Measurements from ENCODE around the gene CTXN1. TPM values are rescaled to one million over a fixed set of nuclear protein-coding genes. Genes with fewer than 3 reads are reported as not detected.

The CTXN1 gene
- total and polyA plus RNA-seq, 2 donors (not counting 1 experiment from before 2014, with no cell fraction given), result not detected

- ChIA-PET POLR2A (interaction anchor here (0.6 to 1.3 kb wide), 5 partner anchors 13 to 95 kb away, joined by 3 to 15 read pairs (median 5); partner anchors contain the start of gene SNAPC2), CTCF (interaction anchor here (1.0 to 1.6 kb wide), 6 partner anchors 15 to 41 kb away, joined by 3 to 12 read pairs (median 5); partner anchors contain the start of gene SNAPC2)
- WGBS (ENCODE audit: insufficient coverage), result 23% methylated on average over 17 of the region's 20 CpGs
- Histone ChIP-seq H3K9me3 (ENCODE audit: control extremely low read depth in 1 of 3, control insufficient read depth in 2 of 3, insufficient read depth in 1 of 3, low read length in 2 of 3) (peaks cover 0 to 7% (median 0%) of the 10 kb centered on the region in 3 donors), H3K27ac (ENCODE audit: low read length in 2 of 2) (peak overlapping the region; percentile 67 to 82), H4K20me1 (ENCODE audit: control insufficient read depth, insufficient read depth, low read length, poor library complexity, severe bottlenecking) (peaks cover 37% of the 10 kb centered on the region), H2AFZ (ENCODE audit: insufficient read depth, low read depth, low read length, poor library complexity, severe bottlenecking) (peak overlapping the region; percentile 89), H3K79me2 (ENCODE audit: control insufficient read depth, insufficient read depth, low read length) (peaks cover 43% of the 10 kb centered on the region), H3K4me1 (ENCODE audit: control insufficient read depth in 2 of 2, insufficient read depth in 2 of 2, low read length in 2 of 2) (peaks cover 20 to 21% of the 10 kb centered on the region in 2 donors), H3K36me3 (replicated peaks in 1 of 2; ENCODE audit: control extremely low read depth in 1 of 2, control insufficient read depth in 1 of 2, extremely low read depth in 1 of 2, insufficient read depth in 2 of 2, low read length in 1 of 2) (peaks cover 0 to 10% of the 10 kb centered on the region in 2 experiments), H3K4me3 (ENCODE audit: control extremely low read depth in 1 of 5, extremely low read depth in 1 of 5, insufficient read depth in 1 of 5, low read depth in 2 of 5, low read length in 4 of 5) (peak overlapping the region; percentile 53 to 78 (median 73)), H3K4me2 (replicated peaks; ENCODE audit: low read depth, low read length, poor library complexity, severe bottlenecking) (peak overlapping the region; percentile 89), H3K27me3 (replicated peaks in 1 of 4; ENCODE audit: control extremely low read depth in 1 of 4, control insufficient read depth in 3 of 4, insufficient read depth in 4 of 4, low read length in 3 of 4) (no peaks in the 10 kb centered on the region), H3K9ac (ENCODE audit: low read length) (peak overlapping the region; percentile 86)
- H3K27ac Mint-ChIP-seq, result peak overlapping the region; percentile 99
- H3K9me3 Mint-ChIP-seq (ENCODE audit: insufficient read depth), result no peaks in the 10 kb centered on the region
- intact Hi-C loops (cut with micrococcal nuclease), result loop anchor here (1.0 kb wide), 4 partner anchors 17 to 74 kb away; partner anchors contain the start of genes SNAPC2 and TIMM44
- no peaks in the 10 kb centered on the region for H3K27me3 Mint-ChIP-seq
- peak overlapping the region; percentile 95 for H3K4me3 Mint-ChIP-seq
- no peak for DNase-seq
- no peak for ATAC-seq (ENCODE audit: low read depth)
- TF ChIP-seq, protein P1, sequence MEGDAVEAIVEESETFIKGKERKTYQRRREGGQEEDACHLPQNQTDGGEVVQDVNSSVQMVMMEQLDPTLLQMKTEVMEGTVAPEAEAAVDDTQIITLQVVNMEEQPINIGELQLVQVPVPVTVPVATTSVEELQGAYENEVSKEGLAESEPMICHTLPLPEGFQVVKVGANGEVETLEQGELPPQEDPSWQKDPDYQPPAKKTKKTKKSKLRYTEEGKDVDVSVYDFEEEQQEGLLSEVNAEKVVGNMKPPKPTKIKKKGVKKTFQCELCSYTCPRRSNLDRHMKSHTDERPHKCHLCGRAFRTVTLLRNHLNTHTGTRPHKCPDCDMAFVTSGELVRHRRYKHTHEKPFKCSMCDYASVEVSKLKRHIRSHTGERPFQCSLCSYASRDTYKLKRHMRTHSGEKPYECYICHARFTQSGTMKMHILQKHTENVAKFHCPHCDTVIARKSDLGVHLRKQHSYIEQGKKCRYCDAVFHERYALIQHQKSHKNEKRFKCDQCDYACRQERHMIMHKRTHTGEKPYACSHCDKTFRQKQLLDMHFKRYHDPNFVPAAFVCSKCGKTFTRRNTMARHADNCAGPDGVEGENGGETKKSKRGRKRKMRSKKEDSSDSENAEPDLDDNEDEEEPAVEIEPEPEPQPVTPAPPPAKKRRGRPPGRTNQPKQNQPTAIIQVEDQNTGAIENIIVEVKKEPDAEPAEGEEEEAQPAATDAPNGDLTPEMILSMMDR (IDR thresholded peaks at IDR 0.05), result no peak
- TF ChIP-seq EZH2 (IDR thresholded peaks at IDR 0.05; ENCODE audit: borderline replicate concordance, insufficient read depth, low read depth, low read length, poor library complexity, severe bottlenecking), result no peak
- peaks cover 29% of the 10 kb centered on the region for H3K4me1 Mint-ChIP-seq
Observed at GRCh38 chr19:7902796-7903243, 23.1 kb downstream of the CTXN1 start.

DNA sequence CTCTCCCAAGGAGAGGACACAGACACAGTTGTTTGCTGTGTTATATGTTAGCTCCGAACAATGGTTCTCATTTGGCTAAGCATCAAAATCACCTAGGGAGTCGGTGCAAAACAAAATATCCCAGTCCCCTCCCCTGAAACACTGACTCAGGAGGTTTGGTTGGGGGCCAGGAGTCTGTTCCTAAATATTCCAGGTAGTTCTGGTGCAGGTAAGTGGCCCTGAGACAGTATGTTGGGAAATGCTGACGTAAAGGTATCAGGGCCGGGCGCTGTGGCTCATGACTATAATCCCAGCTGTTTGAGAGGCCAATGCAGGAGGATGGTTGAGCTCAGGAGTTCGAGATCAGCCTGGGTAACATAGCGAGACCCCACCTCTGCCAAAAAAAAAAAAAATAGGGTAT lies 24.6 kb downstream of the CTXN1 start:
- no CpG with 5 or more reads among the region's 7 CpGs for WGBS (ENCODE audit: insufficient coverage)
- CTCF ChIA-PET, result interaction anchor here (1.0 to 1.8 kb wide), 2 partner anchors 32 to 102 kb away, joined by 4 read pairs; no protein-coding TSS in a partner anchor
- Histone ChIP-seq H3K27ac (ENCODE audit: low read length in 2 of 2) (no peak overlapping the region), H3K4me3 (ENCODE audit: control extremely low read depth in 1 of 5, extremely low read depth in 1 of 5, insufficient read depth in 1 of 5, low read depth in 2 of 5, low read length in 4 of 5) (no peak overlapping the region), H3K4me2 (replicated peaks; ENCODE audit: low read depth, low read length, poor library complexity, severe bottlenecking) (no peak overlapping the region), H3K79me2 (ENCODE audit: control insufficient read depth, insufficient read depth, low read length) (peaks cover 31% of the 10 kb centered on the region), H4K20me1 (ENCODE audit: control insufficient read depth, insufficient read depth, low read length, poor library complexity, severe bottlenecking) (peaks cover 23% of the 10 kb centered on the region), H3K4me1 (ENCODE audit: control insufficient read depth in 2 of 2, insufficient read depth in 2 of 2, low read length in 2 of 2) (peaks cover 20 to 21% of the 10 kb centered on the region in 2 donors), H3K27me3 (replicated peaks in 1 of 4; ENCODE audit: control extremely low read depth in 1 of 4, control insufficient read depth in 3 of 4, insufficient read depth in 4 of 4, low read length in 3 of 4) (no peaks in the 10 kb centered on the region), H2AFZ (ENCODE audit: insufficient read depth, low read depth, low read length, poor library complexity, severe bottlenecking) (no peak overlapping the region), H3K36me3 (replicated peaks in 1 of 2; ENCODE audit: control extremely low read depth in 1 of 2, control insufficient read depth in 1 of 2, extremely low read depth in 1 of 2, insufficient read depth in 2 of 2, low read length in 1 of 2) (peaks cover 0 to 9% of the 10 kb centered on the region in 2 experiments), H3K9me3 (ENCODE audit: control extremely low read depth in 1 of 3, control insufficient read depth in 2 of 3, insufficient read depth in 1 of 3, low read length in 2 of 3) (peaks cover 0 to 7% (median 0%) of the 10 kb centered on the region in 3 donors), H3K9ac (ENCODE audit: low read length) (no peak overlapping the region)
- Mint-ChIP-seq H3K27me3 (peaks cover 3% of the 10 kb centered on the region), H3K4me3 (peak overlapping the region; percentile 49), H3K9me3 (ENCODE audit: insufficient read depth) (no peaks in the 10 kb centered on the region), H3K27ac (no peak overlapping the region), H3K4me1 (peaks cover 29% of the 10 kb centered on the region)
- POLR2A ChIA-PET, result interaction anchor here (0.7 kb wide), 1 partner anchor 549 kb away, joined by 4 read pairs; no protein-coding TSS in a partner anchor
- DNase-seq, result no peak
- TF ChIP-seq, protein P1 (IDR thresholded peaks at IDR 0.05), result no peak
- TF ChIP-seq EZH2 (IDR thresholded peaks at IDR 0.05; ENCODE audit: borderline replicate concordance, insufficient read depth, low read depth, low read length, poor library complexity, severe bottlenecking), result no peak
- intact Hi-C loops (cut with micrococcal nuclease), result no loop called here
- no peak for ATAC-seq (ENCODE audit: low read depth)
